Panc1 (cell line): ENCODE data around the gene ODC1. TPM values are rescaled to one million over a fixed set of nuclear protein-coding genes. Genes with fewer than 3 reads are reported as not detected.
A peak's percentile ranks its signal among the peaks of the same experiment; 100 is the strongest.

ENCODE experiments used
- ATAC-seq: fragments of 200-7000 bp; cut with Tn5 transposase; 2 replicates; pipeline ENCODE4 v1.9.1; 2020; ENCODE audit warnings: mild to moderate bottlenecking, moderate library complexity
- BruUV-seq: library from RNA; stranded (reverse); fragments of 400-500 nt; replicated peaks from 2 replicates; lab custom pipeline; 2021; lab: Mats Ljungman, UMichigan
- CTCF ChIA-PET: fragments of 300-600 bp; sonication (Branson Sonifier 250); formaldehyde crosslinking; loops from one replicate; lab custom pipeline; 2022; ENCODE audit warnings: antibody characterized with exemption; lab: Charles Lee
- POLR2A ChIA-PET: fragments of 300-600 bp; sonication (Branson Sonifier 250); formaldehyde crosslinking; loops from one replicate; lab custom pipeline; 2022; ENCODE audit warnings: antibody characterized with exemption; lab: Charles Lee
- DNase-seq: peaks from one replicate; pipeline ENCODE4 v3.0.0-alpha.2; 2010; ENCODE audit warnings: low read depth, low spot score
- H3K27ac ChIP-seq: 2 replicates; pipeline ENCODE4 v1.5.1; 2011; ENCODE audit warnings: mild to moderate bottlenecking, low read length, inconsistent platforms
- H3K27me3 ChIP-seq: fragments of 200-500 bp; sonication (Bioruptor generic); 2 replicates; pipeline ENCODE4 v1.6.0; 2014; ENCODE audit warnings: low read length, inconsistent platforms; ENCODE audit not compliant: control insufficient read depth, insufficient read depth
- H3K36me3 ChIP-seq: fragments of 200-500 bp; sonication (Bioruptor generic); 2 replicates; pipeline ENCODE4 v1.5.1; 2014; ENCODE audit warnings: inconsistent platforms, mild to moderate bottlenecking, low read length, moderate library complexity; ENCODE audit not compliant: control insufficient read depth, insufficient read depth
- H3K4me1 ChIP-seq: 2 replicates; pipeline ENCODE4 v1.5.1; 2011; ENCODE audit warnings: inconsistent platforms, mild to moderate bottlenecking, low read length, moderate library complexity; ENCODE audit not compliant: control insufficient read depth, insufficient read depth
- H3K4me3 ChIP-seq, 2 experiments: 2 replicates each; pipeline ENCODE4 v1.5.1; 2011 to 2012; ENCODE audit warnings: low read depth in 2 of 2, low read length in 2 of 2, mild to moderate bottlenecking in 2 of 2, inconsistent platforms in 1 of 2, moderate library complexity in 1 of 2
- H3K9me3 ChIP-seq: fragments of 200-500 bp; sonication (Bioruptor generic); 2 replicates; pipeline ENCODE4 v1.5.1; 2014; ENCODE audit warnings: low read depth, mild to moderate bottlenecking, inconsistent platforms, low read length, moderate library complexity; ENCODE audit not compliant: control insufficient read depth, insufficient read depth
- POLR2AphosphoS5 ChIP-seq: IDR thresholded peaks from 2 replicates; pipeline ENCODE4 v1.6.1; 2012; ENCODE audit warnings: mild to moderate bottlenecking, low read depth, low read length, moderate library complexity
- SIN3A ChIP-seq: IDR thresholded peaks from 2 replicates; pipeline ENCODE4 v1.6.1; 2012; ENCODE audit warnings: low read depth, mild to moderate bottlenecking, low read length, moderate library complexity, borderline replicate concordance; ENCODE audit not compliant: insufficient read depth
- TCF7L2 ChIP-seq: IDR thresholded peaks from 2 replicates; pipeline ENCODE4 v1.6.1; 2011; ENCODE audit warnings: mild to moderate bottlenecking, low read depth, low read length, inconsistent platforms
- in situ Hi-C: cut with HindIII; loops from 2 replicates; pipeline ENCODE4 v1.10.0; 2016; ENCODE audit warnings: low sequenced_read_pairs, low pct_unique_long_range_greater_than_20kb
- intact Hi-C: fragments of 100-400 bp; cut with micrococcal nuclease; formaldehyde crosslinking; loops from one replicate; pipeline ENCODE4 v1.10.0; 2022; ENCODE audit not compliant: unreplicated experiment
- total RNA-seq: library from RNA; stranded (reverse); gene quantifications from one replicate; pipeline ENCODE4 v1.2.1, GENCODE V29; 2021; ENCODE audit not compliant: unreplicated experiment
- TF ChIP-seq, protein P1 (sequence below): fragments of 450-650 bp; IDR thresholded peaks from 2 replicates; pipeline ENCODE4 v1.5.1; 2017; ENCODE audit warnings: mild to moderate bottlenecking
- TF ChIP-seq, protein P2 (sequence below), 2 experiments: IDR thresholded peaks; 2 replicates each; pipeline ENCODE4 v1.6.1; 2011 to 2012; ENCODE audit warnings: low read depth in 2 of 2, control low read depth in 1 of 2, low read length in 1 of 2, mild to moderate bottlenecking in 1 of 2, moderate library complexity in 1 of 2; ENCODE audit not compliant: insufficient read depth in 1 of 2

The ODC1 gene
- total RNA-seq, 1 experiment from 2014 or later, result 159 TPM

DNA sequence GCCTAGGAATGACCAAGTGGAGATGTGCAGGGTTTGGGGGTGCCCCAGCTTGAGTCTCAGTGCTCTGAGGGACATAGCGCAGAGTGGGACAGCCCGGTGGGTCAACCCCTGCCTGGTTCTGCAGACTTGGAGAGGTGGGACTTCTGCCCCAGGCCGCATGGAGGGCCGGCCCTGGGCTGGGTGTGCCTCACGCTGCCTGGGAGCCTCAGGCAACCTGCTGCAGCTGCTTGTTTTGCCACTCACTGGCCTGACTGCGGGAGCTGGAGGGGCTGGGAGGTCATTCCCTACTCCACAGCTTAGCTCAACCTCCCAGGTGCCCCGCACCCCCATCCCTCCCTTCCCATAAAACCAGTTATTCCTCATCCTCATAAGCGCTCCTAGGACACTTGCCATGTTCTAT is 33.1 kb downstream of the ODC1 start:
- no peak overlapping the region for H3K4me3 ChIP-seq
- no peaks in the 10 kb centered on the region for H3K27me3 ChIP-seq
- no peaks in the 10 kb centered on the region for H3K9me3 ChIP-seq
- H3K27ac ChIP-seq, result peak overlapping the region; percentile 83
- POLR2A ChIA-PET, result no interaction called here
- ATAC-seq (no peak), DNase-seq (no peak)
- no peaks in the 10 kb centered on the region; the same call in 1 of the 2 replicates for H3K36me3 ChIP-seq
- TF ChIP-seq, protein P1, sequence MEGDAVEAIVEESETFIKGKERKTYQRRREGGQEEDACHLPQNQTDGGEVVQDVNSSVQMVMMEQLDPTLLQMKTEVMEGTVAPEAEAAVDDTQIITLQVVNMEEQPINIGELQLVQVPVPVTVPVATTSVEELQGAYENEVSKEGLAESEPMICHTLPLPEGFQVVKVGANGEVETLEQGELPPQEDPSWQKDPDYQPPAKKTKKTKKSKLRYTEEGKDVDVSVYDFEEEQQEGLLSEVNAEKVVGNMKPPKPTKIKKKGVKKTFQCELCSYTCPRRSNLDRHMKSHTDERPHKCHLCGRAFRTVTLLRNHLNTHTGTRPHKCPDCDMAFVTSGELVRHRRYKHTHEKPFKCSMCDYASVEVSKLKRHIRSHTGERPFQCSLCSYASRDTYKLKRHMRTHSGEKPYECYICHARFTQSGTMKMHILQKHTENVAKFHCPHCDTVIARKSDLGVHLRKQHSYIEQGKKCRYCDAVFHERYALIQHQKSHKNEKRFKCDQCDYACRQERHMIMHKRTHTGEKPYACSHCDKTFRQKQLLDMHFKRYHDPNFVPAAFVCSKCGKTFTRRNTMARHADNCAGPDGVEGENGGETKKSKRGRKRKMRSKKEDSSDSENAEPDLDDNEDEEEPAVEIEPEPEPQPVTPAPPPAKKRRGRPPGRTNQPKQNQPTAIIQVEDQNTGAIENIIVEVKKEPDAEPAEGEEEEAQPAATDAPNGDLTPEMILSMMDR, result no peak
- TF ChIP-seq POLR2AphosphoS5, result no peak
- TF ChIP-seq SIN3A, result no peak
- TF ChIP-seq, protein P2, sequence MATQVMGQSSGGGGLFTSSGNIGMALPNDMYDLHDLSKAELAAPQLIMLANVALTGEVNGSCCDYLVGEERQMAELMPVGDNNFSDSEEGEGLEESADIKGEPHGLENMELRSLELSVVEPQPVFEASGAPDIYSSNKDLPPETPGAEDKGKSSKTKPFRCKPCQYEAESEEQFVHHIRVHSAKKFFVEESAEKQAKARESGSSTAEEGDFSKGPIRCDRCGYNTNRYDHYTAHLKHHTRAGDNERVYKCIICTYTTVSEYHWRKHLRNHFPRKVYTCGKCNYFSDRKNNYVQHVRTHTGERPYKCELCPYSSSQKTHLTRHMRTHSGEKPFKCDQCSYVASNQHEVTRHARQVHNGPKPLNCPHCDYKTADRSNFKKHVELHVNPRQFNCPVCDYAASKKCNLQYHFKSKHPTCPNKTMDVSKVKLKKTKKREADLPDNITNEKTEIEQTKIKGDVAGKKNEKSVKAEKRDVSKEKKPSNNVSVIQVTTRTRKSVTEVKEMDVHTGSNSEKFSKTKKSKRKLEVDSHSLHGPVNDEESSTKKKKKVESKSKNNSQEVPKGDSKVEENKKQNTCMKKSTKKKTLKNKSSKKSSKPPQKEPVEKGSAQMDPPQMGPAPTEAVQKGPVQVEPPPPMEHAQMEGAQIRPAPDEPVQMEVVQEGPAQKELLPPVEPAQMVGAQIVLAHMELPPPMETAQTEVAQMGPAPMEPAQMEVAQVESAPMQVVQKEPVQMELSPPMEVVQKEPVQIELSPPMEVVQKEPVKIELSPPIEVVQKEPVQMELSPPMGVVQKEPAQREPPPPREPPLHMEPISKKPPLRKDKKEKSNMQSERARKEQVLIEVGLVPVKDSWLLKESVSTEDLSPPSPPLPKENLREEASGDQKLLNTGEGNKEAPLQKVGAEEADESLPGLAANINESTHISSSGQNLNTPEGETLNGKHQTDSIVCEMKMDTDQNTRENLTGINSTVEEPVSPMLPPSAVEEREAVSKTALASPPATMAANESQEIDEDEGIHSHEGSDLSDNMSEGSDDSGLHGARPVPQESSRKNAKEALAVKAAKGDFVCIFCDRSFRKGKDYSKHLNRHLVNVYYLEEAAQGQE (IDR thresholded peaks at IDR 0.05; ENCODE audit: insufficient read depth in 1 of 2, low read depth in 2 of 2, low read length in 1 of 2), result no peak
- TF ChIP-seq TCF7L2, result no peak
- CTCF ChIA-PET, result no interaction called here
- intact Hi-C loops (no loop called here), in situ Hi-C loops (no loop called here)
- BruUV-seq, result no TSS peak
- H3K4me1 ChIP-seq, result peaks cover 69% of the 10 kb centered on the region

- H3K4me1 ChIP-seq, result peaks cover 70% of the 10 kb centered on the region
- no peak overlapping the region for H3K4me3 ChIP-seq
- H3K9me3 ChIP-seq, result no peaks in the 10 kb centered on the region
- ChIA-PET CTCF (no interaction called here), POLR2A (no interaction called here)
- H3K36me3 ChIP-seq, result no peaks in the 10 kb centered on the region; the same call in 1 of the 2 replicates
- DNase-seq, result no peak
- H3K27ac ChIP-seq, result peak overlapping the region; percentile 83
- no peak for ATAC-seq
- no peaks in the 10 kb centered on the region for H3K27me3 ChIP-seq
- no TSS peak for BruUV-seq
- in situ Hi-C loops, result no loop called here
- TF ChIP-seq SIN3A (no peak), TCF7L2 (no peak), POLR2AphosphoS5 (no peak)
- TF ChIP-seq, protein P2 (IDR thresholded peaks at IDR 0.05; ENCODE audit: insufficient read depth in 1 of 2, low read depth in 2 of 2, low read length in 1 of 2), result no peak
- TF ChIP-seq, protein P1, result no peak
- intact Hi-C loops, result no loop called here
Measured at GRCh38 chr2:10414591-10414990, 33.5 kb downstream of the ODC1 start.
